WTC11 (cell line): ENCODE measurements around the gene ORC4.

Experiments used
- GABPB1 ChIP-seq: sonication (generic); formaldehyde crosslinking; IDR thresholded peaks from 2 replicates; pipeline ENCODE4 v1.8.1; 2023; ENCODE audit warnings: mild to moderate bottlenecking, missing genetic modification reagents
- IRF2 ChIP-seq: sonication (generic); formaldehyde crosslinking; IDR thresholded peaks from 2 replicates; pipeline ENCODE4 v1.8.0; 2022; ENCODE audit warnings: low read depth, missing genetic modification reagents, borderline replicate concordance
- JUN ChIP-seq: sonication (generic); formaldehyde crosslinking; IDR thresholded peaks from 2 replicates; pipeline ENCODE4 v1.8.0; 2023; ENCODE audit warnings: mild to moderate bottlenecking, missing genetic modification reagents
- MXD4 ChIP-seq: fragments of 250-450 bp; sonication (Bioruptor Pico); IDR thresholded peaks from 2 replicates; pipeline ENCODE4 v1.8.0; 2021; ENCODE audit warnings: mild to moderate bottlenecking, moderate library complexity, borderline replicate concordance
- RELA ChIP-seq: sonication (generic); formaldehyde crosslinking; IDR thresholded peaks from 2 replicates; pipeline ENCODE4 v1.8.1; 2022; ENCODE audit warnings: missing genetic modification reagents, mild to moderate bottlenecking, borderline replicate concordance
- USF2 ChIP-seq: sonication (generic); formaldehyde crosslinking; IDR thresholded peaks from 2 replicates; pipeline ENCODE4 v1.8.1; 2023; ENCODE audit warnings: mild to moderate bottlenecking, missing genetic modification reagents, moderate library complexity
- TF ChIP-seq, protein P1 (sequence below): fragments of 200-600 bp; IDR thresholded peaks from 2 replicates; pipeline ENCODE4 v1.8.0; 2022; ENCODE audit warnings: antibody characterized with exemption
- TF ChIP-seq, protein P2 (sequence below): sonication (generic); formaldehyde crosslinking; IDR thresholded peaks from 2 replicates; pipeline ENCODE4 v1.8.0; 2022; ENCODE audit warnings: mild to moderate bottlenecking, missing genetic modification reagents

GRCh38 chr2:148027822-148028221 is 7.3 kb upstream of the ORC4 start:
- TF ChIP-seq JUN (no peak), GABPB1 (CRISPR knock-in tag) (no peak), USF2 (no peak), RELA (no peak), IRF2 (CRISPR knock-in tag) (no peak), MXD4 (CRISPR knock-in tag) (no peak)
- TF ChIP-seq, protein P1, sequence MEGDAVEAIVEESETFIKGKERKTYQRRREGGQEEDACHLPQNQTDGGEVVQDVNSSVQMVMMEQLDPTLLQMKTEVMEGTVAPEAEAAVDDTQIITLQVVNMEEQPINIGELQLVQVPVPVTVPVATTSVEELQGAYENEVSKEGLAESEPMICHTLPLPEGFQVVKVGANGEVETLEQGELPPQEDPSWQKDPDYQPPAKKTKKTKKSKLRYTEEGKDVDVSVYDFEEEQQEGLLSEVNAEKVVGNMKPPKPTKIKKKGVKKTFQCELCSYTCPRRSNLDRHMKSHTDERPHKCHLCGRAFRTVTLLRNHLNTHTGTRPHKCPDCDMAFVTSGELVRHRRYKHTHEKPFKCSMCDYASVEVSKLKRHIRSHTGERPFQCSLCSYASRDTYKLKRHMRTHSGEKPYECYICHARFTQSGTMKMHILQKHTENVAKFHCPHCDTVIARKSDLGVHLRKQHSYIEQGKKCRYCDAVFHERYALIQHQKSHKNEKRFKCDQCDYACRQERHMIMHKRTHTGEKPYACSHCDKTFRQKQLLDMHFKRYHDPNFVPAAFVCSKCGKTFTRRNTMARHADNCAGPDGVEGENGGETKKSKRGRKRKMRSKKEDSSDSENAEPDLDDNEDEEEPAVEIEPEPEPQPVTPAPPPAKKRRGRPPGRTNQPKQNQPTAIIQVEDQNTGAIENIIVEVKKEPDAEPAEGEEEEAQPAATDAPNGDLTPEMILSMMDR = no peak
- TF ChIP-seq, protein P2, sequence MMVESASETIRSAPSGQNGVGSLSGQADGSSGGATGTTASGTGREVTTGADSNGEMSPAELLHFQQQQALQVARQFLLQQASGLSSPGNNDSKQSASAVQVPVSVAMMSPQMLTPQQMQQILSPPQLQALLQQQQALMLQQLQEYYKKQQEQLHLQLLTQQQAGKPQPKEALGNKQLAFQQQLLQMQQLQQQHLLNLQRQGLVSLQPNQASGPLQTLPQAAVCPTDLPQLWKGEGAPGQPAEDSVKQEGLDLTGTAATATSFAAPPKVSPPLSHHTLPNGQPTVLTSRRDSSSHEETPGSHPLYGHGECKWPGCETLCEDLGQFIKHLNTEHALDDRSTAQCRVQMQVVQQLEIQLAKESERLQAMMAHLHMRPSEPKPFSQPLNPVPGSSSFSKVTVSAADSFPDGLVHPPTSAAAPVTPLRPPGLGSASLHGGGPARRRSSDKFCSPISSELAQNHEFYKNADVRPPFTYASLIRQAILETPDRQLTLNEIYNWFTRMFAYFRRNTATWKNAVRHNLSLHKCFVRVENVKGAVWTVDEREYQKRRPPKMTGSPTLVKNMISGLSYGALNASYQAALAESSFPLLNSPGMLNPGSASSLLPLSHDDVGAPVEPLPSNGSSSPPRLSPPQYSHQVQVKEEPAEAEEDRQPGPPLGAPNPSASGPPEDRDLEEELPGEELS (CRISPR knock-in tag) = no peak
